GM19035 (cell line): ENCODE measurements around the gene MUS81.
"Not testable (repeated sequence)": the region's sequence is repeated elsewhere in the genome, so short reads cannot be mapped to it uniquely, and the experiment has no call there.

ENCODE experiments used
- ATAC-seq: cut with Tn5 transposase; IDR thresholded peaks from one replicate; pipeline ENCODE4 v1.9.1; 2021; ENCODE audit not compliant: unreplicated experiment

The MUS81 gene

DNA sequence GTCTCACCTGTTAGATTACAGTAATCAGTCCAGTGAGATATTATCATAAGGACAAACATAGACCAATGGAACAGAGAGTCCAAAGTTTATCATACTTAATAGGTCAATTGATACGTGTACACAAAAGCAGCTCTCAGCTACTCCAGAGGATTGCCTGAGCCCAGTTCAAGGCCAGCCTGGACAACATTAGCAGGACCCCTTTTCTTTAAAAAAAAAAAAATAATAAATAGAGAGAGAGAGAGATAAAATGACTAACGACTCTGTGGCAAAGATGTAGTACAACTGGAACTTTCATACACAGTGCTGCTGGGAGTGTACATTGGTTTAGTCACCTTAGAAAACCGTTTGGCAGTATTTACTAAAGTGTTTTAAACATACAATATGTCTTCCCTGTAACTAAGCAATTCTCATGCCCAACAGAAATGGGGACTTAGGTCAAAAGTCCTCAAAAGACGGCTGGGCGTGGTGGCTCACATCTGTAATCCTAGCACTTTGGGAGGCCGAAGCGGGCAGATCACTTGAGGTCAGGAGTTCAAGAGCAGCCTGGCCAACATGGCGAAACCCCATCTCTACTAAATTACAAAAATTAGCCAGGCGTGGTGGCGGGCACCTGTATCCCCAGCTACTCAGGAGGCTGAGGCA, 15.9 kb upstream of the MUS81 start:
- no peak for ATAC-seq

DNA sequence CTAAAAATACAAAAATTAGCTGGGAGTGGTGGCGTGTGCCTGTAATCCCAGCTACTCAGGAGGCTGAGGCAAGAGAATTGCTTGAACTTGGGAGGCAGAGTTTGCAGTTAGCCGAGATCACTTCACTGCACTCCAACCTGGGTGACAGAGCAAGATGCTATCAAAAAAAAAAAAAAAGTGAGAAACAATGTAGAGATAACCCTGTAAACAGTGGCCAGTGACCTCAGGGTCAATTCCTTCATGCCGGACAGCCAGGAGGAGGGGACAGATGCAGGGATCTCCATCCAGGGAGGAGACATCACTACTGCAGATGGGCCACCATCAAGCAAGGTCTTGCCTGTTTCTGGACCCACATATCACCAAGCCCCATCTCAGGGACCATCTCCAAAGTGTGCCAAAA, 12.5 kb upstream of the MUS81 start:
- no peak for ATAC-seq

DNA sequence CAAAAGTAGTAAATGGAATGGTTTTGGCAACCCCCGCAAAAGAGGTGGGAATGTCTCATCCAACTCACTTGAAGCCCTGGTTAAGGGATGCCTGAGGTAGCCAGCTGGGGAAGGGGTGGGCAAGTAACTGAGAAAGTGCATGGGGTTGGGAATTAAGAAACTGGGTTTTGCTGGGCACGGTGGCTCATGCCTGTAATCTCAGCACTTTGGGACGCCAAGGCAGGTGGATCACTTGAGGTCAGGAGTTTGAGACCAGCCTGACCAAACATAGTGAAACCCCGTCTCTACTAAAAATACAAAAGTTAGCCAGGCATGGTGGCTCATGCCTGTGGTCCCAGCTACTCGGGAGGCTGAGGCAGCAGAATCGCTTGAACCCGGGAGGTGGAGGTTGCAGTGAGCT, 11.5 kb upstream of the MUS81 start:
- ATAC-seq, result not testable (repeated sequence)

DNA sequence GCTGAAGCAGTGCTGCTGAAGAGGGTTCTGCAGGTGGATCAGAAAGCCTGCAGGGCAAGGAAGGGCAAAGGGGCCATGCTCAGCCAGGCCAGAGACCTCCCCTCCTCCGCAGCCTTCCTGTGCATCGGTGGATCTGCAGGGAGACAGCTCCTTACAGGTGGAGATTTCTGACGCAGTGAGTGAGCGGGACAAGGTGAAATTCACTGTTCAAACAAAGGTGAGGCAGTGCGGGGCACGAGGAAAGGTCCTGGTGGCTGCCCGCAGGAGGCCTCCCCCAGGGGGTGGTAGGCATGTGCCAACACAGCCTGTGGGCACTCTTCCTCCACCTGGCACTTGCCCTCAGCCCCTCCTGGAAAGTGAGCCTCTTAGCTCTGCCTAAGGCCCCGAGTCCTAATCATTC, 10.9 kb upstream of the MUS81 start:
- ATAC-seq, result no peak

DNA sequence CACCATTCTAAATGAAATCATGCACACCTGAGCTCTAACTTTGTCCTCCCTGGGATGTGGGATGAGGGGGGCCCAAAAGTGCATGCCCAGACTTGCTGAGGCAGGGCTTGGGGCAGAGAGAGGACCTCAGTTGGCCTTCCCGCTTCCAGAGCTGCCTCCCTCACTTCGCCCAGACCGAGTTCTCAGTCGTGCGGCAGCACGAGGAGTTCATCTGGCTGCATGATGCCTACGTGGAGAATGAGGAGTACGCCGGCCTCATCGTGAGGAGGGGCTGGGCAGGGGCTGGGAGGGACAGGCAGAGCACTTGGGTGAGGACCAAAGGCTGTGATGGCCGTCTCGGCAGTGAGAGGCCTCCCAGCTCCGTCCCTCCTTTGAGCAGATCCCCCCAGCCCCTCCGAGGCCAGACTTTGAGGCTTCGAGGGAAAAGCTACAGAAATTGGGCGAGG, 10.4 kb upstream of the MUS81 start:
- ATAC-seq, result no peak

DNA sequence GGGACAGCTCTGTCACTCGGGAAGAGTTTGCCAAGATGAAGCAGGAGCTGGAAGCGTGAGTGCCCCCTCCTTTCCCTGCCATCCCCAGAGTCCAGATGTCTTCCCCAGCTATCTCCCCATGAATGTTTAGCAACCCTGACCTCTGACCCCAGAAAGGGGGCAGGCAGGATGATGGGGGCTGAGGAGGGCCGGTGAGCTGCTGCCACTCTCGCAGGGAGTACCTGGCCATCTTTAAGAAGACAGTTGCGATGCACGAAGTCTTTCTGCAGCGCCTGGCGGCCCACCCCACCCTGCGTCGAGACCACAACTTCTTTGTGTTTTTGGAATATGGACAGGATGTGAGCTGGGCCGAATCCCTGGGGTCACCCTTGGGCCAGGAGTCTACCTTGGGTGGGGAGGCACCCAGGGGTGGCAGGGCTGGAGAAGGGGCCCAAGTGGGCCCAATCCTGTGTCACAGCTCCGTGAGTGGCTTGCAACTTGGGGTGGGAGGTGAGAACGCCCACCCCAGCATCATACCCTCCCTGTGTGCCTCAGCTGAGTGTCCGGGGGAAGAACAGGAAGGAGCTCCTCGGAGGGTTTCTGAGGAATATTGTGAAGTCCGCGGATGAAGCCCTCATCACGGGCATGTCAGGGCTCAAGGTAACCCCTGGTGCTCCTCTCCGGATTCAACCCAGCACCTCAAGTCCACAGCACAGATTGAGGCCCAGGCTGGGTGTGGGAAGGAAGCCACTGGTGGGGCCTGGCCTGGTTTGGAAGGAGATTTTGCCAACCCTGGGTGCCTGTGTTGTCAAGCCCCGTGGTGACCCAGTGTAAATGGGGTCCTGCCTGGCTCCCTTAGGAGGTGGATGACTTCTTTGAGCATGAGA, 9.8 kb upstream of the MUS81 start:
- ATAC-seq, result no peak

DNA sequence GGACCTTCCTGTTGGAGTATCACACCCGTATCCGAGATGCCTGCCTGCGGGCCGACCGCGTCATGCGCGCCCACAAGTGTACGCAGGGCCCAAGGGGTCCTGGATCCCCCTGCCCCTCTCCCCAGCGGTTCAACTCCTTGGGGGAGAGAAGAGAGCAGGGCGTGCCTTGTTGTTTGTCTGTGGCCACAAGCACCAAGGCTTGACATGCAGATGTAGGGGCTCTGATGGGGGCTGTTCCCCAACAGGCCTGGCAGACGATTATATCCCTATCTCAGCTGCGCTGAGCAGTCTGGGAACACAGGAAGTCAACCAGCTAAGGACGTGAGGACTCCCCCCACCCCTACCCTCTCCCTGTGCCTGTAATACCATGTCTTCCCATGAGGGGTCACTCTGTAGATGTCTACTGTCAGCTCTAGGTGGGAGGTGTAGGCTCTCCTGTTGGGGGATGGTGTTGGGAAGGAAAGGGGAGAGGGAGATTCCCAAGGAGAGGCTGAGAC, 9.1 kb upstream of the MUS81 start:
- ATAC-seq, result no peak

DNA sequence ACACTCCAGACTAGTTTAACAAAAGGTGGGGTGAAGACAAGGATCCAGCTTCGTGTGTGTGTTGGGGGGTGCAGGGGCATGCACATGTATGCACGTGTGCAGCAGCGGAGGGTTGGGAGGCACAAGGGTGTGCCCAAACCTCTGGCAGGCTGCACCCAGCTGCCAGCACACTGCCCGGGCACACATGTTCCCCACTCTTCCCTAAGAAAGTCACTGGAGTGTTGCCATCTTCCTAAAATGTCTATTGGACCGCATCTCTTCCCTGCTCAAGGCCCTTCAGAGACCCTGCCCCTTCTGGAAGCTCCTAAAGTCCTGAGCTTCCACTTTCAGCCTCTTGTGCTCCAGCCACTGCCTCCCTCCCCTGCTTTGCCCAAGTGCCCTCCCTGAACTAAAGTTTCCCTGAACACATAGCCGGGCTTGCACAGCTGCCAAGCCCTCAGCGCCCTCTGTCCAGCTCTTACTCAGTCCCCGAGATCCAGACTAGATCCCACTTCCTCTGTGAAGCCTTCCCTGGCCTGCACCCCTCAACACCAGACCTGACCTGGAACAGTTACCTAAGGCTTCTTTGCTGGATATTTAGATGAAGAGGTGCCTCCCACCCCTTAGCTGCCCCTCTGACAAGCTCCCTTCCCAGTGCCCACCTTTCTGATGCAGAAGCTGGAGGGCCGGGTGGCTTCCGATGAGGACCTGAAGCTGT, 8.3 kb upstream of the MUS81 start:
- ATAC-seq, result no peak

DNA sequence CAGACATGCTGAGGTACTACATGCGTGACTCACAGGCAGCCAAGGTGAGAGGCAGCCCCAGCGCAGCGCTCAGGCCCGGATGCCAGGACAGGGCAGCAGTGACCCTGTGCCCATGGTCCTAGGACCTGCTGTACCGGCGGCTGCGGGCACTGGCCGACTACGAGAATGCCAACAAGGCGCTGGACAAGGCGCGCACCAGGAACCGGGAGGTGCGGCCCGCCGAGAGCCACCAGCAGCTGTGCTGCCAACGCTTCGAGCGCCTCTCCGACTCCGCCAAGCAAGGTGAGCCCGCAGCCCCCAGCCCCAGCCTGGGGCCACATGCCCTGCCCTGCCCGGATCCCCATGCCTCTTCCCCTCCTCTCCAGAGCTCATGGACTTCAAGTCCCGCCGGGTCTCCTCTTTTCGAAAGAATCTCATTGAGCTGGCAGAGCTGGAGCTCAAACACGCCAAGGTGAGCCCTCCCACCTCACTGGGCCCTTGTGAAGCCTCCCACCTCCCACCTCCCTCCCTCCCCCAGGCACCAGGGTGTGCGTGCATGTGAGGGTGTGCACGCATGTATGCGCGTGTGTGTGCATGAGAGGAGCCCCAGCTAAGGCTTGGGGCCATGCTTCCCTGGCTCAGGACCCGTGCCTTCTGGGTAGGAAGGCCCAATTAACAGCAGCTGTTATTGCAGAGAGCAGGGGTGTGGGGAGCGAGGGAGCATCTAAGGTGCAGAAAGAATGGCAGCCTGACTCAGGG, 7.6 kb upstream of the MUS81 start:
- no peak for ATAC-seq

DNA sequence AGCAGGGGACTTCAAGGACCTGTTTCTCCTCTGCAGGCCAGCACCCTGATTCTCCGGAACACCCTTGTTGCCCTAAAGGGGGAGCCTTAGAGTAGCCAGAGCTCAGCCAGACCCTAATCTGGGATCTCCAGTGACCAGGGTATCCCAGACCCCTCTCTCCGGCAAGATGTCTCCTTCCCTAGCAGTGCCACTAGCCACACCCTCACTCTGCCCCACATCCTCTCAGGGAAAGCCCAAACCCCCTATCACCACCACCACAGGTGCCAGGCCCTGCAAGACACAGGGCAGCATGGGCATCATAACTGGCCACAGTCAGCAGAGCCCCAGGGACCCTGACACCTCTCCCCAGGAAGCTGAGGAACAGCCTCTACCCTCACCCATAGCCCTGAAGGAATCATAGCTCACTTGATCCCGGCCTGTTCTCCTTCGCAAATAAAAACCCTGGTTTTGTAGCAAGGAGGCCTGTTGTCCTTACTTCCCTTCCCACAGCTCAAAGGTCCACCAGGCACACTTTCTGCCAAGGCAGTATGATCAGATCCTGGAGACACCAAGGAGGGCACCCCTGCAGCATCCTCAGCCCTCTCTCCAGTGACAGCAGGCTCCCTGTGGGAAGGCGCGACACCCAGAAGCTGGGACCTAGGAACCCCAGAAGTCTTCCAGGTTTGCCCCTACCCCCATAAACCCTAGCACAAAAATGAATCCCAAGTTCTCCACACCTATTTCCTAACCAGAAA, 6.8 kb upstream of the MUS81 start:
- no peak for ATAC-seq

DNA sequence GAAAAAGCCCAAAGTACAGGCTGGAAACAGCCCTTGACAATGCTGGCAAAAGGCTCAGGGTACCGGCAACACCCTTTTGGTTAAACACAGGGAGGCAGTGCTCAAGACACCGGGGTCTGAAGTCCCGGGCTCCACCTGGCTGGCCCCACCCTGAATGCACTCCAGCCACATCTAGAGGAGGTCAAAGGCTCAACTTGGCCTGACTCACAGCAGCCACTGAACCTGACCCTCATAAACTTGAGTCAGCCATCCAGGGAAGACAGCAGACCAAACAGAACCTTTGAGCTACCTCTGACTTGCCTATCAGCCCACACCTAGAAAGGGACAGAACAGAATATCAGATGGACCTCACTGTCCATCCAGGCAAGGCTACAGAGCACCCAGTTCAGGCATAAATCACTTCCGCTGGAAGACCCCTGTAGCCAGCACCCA, 6.1 kb upstream of the MUS81 start:
- ATAC-seq, result no peak

DNA sequence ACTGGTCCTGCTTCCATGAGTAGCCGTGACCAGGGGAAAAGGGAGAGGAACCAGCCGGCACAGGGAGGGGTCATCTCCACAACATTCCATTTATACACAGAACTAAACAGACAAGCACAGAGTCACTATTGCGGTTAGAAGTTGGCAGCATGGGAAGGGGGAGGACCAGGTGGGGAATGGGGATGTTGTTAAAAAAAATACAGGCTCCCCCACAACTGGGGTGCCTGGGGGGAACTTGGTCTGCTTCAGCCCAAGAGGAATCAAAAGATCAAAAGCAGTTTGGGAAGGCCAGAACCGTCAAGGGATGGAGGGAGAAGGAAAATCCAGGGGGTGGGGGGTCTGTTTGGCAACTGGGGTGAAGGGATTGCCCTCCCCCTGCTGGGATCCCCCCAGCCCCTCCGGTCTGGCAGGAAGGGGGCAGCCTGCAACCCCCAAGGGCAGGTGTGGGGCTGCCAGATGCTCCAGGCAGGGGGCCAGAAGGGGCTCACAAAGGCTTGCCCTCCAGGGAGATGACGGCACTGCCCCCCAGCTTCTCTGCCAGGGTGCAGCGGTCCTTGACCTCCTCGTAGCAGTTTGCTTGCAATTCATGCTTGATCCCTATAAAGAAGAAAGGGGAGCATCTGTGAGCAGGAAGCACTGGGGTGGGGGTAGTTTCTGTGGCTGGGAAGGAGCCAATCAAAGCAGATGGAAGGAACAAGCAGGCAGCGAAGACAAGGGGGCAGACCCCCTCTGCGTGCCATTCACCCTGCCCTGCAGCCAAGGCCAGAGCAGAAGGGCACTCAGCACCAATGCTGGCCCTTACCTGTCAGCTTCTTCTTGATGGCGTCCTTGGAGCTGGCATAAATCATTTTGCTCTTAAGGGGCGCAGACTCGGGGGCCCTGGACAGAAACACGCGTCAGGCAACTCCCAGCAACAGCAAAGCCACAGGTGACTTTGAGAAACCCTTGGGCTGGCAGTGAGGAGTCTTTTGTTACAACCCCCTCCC, 5.1 kb upstream of the MUS81 start:
- ATAC-seq, result no peak

DNA sequence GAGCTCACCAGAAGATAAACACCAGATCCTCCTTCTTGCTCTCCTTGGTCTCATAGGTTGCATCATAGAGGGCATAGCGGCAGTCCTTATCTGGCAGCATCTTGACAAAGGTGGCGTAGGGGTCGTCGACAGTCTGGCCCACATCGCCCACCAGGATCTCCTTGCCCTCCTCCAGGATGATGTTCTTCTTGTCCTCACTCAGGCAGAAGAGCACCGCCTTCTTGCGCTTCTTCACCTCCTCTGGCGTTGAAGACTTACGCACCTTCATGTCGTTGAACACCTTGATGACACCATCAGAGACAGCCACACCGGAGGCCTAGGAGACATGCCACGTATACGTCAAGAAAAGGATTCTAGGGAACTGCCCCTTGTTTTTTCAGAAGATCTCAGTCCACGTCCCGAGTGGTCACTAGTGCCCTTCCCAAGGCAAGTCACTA, 4.3 kb upstream of the MUS81 start:
- ATAC-seq, result no peak

DNA sequence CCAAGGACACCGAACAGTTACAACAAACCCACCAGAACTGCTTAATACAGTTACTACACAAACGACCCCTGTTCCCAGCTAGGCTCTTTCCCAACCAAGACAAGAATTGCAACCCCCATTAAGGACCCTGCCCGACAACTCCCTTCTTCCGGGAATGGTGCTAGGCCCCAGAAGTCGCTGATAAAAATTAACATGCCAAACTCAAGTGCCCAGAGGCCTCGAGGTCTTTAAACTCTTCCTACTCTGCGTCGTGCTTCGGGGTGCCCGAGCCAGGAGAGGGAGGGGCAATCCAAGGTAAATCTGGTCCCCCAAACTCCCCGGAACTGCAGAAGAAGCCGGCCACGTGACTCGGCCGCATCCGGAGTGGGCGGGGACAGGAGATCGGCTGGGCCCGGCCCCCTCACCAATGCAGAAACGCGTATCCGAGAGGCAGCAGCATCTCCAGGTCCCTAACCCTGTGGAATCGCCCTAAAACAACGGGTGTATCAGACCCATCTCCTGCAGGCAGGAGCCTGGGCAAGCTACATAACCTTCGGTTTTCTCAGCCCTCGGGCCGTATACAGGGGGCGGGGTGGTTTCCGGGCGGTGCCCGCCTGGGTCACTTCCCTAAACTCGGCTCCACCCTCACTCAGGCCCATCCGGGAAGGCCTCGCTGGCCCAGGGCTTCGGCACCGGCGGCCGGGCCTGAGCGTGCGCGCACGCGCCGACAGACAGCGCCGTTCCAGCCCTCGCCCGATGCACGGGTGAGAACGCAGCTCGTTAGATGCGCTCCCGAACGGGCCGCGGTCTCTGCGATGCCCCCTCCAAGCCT, 3.3 kb upstream of the MUS81 start:
- ATAC-seq, result peak; percentile 32

DNA sequence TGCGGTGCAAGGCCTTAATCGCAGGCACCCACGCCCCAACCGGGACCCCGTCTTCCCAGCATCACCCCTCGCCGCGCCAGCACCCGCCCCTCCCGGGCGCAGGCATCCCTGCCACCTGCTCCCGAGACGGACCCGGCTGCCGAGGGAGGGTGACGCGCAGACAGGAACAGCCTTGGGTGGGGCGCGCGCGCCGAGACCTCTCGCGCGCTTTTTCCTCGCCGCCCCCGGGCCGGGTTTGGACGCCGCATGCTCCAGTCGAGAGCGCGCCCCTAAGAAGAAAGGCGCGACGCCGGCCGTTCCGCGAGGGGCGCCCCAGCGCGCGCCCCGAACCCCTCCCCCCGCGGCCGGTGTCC, 2.8 kb upstream of the MUS81 start:
- ATAC-seq, result peak; percentile 6

DNA sequence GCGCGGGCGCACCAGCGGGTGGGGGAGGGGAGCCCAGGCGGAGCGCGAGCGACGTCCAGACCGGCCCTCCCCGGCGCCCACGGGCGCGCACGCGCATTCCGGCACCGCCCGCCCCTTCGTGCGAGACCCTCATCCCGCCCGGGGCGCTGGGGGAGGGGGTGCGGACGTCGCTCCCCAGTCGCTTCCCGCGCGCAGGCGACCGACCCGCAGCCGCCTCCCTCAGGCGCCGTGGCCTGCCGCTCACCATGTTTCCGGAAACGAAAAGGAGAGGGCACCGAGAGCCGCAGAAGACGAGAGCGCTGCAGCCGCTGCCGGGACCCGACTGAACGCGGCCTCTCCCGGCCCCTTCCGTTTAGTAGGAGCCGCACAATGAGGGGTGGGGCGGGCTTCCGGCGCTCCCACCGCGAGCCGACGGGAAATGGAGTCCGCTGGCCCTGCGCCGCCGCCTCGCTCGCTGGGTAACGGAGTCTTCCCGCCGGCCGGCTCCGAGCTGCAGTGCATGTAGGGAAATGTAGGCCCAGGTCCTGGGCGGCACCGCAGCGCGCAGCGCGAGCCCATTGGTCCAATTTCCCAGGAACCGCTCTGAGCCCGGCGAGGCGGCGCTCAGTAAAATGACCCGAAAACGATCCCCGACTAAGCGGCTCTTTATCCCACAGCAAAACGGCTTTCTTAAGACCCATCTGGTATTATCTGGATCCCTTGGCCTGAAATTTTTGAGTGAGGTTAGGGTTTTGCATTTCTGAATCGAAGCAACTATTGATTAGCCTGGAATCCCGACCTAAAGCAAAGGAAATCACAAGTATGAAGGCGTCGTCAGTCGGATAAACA, 2.2 kb upstream of the MUS81 start, which contains the start of gene CFL1:
Gene CFL1 (minus strand): TSS at position 328 of the 828 bp plus-strand sequence. CDS start 81 bp downstream, at position 247.
- peak; percentile 53 for ATAC-seq

DNA sequence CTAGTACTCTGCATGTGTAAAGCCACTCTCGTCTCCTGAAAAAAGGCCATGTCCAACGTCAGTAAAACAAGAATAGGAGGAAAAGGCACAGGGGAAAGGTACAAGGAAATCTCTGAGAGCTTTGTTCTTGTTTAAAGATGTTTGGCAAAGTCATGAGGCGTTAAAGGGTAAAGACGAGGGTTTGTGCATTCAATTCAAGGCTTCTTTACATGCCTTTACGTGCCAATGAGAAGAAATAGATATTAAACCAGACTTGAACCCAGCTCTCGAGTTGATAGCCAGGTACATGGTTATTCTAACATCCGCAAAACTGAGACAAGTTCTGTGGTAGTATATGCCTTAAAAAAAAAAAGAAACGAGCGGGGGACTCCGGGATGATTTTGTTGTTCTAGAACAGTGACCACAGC, 1.5 kb upstream of the MUS81 start:
- ATAC-seq, result no peak
